Activated effector memory CD4-positive, alpha-beta T cell treated with Interleukin-2 at 50 U/mL for 16 hours (primary cell): ENCODE data around the gene OSBP2.
"Not testable (repeated sequence)": the region's sequence is repeated elsewhere in the genome, so short reads cannot be mapped to it uniquely, and the experiment has no call there.

ENCODE experiments used
- DNase-seq: peaks from one replicate; pipeline ENCODE4 v3.0.0-alpha.2; 2020

The OSBP2 gene, protein sequence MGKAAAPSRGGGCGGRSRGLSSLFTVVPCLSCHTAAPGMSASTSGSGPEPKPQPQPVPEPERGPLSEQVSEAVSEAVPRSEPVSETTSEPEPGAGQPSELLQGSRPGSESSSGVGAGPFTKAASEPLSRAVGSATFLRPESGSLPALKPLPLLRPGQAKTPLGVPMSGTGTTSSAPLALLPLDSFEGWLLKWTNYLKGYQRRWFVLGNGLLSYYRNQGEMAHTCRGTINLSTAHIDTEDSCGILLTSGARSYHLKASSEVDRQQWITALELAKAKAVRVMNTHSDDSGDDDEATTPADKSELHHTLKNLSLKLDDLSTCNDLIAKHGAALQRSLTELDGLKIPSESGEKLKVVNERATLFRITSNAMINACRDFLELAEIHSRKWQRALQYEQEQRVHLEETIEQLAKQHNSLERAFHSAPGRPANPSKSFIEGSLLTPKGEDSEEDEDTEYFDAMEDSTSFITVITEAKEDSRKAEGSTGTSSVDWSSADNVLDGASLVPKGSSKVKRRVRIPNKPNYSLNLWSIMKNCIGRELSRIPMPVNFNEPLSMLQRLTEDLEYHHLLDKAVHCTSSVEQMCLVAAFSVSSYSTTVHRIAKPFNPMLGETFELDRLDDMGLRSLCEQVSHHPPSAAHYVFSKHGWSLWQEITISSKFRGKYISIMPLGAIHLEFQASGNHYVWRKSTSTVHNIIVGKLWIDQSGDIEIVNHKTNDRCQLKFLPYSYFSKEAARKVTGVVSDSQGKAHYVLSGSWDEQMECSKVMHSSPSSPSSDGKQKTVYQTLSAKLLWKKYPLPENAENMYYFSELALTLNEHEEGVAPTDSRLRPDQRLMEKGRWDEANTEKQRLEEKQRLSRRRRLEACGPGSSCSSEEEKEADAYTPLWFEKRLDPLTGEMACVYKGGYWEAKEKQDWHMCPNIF

DNA sequence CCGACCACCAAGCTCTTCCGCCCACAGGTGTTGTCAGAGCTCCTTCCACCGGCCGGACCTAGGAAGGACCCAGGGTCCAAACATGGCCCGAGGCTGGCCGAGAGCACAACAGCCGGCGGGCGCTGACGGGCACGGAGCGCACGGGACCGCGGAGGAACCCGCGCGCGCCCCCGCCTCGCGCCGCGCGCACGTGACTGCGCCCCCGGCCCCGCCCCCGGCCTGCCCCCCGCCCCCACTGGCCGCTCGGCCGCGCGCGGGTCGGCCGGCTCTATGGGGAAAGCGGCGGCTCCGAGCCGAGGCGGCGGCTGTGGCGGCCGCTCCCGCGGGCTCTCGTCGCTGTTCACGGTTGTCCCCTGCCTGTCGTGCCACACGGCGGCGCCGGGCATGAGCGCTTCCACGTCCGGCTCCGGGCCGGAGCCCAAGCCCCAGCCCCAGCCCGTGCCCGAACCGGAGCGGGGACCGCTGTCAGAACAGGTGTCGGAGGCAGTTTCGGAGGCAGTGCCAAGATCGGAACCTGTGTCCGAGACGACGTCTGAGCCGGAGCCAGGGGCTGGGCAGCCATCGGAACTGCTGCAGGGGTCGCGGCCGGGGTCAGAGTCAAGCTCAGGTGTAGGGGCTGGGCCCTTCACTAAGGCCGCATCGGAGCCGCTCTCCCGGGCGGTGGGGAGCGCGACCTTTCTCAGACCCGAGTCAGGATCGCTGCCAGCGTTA, at the start of gene OSBP2:
OSBP2 (plus strand) TSS at position 235 of the 711 bp plus-strand sequence; CDS start at position 271, 36 bp downstream.
- peak; percentile 7 for DNase-seq

DNA sequence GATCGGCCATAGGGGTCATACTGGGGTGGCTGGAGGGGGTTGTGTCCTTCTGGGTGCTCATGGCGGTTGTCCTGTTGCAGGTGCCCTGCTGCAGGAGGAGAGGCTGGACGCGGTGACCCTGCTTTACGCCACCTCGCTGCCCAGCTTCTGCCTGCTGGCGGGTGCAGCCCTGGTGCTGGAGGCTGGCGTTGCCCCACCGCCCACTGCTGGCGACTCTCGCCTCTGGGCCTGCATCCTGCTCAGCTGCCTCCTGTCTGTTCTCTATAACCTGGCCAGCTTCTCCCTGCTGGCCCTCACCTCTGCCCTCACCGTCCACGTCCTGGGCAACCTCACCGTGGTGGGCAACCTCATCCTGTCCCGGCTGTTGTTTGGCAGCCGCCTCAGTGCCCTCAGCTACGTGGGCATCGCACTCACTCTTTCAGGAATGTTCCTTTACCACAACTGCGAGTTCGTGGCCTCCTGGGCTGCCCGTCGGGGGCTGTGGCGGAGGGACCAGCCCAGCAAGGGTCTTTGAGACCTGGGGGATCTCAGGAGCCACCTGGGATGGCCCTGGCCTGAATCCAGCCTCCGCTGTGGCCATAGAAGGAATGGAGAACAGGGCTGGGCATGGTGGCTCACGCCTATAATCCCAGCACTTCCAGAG, 48.0 kb upstream of the OSBP2 start:
- no peak for DNase-seq

DNA sequence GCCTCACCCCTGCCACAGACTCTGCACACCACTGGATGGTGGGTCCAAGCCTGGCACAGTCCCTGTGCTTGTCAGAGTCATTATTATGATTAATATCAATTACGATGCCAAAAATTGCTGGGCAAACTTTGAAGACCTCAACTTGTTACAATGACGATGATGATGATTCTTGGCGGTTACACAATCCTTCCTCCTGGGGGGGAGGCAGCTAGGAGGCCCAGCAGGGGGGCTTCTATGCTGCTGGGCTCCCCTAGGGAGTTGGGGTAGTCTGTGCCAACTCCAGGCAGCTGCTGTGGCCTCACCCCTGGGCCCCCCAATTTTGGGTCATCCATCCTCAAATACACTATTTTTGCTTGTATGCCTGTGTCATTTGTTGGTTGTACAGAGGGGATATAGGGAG, 47.1 kb upstream of the OSBP2 start:
- DNase-seq: no peak

DNA sequence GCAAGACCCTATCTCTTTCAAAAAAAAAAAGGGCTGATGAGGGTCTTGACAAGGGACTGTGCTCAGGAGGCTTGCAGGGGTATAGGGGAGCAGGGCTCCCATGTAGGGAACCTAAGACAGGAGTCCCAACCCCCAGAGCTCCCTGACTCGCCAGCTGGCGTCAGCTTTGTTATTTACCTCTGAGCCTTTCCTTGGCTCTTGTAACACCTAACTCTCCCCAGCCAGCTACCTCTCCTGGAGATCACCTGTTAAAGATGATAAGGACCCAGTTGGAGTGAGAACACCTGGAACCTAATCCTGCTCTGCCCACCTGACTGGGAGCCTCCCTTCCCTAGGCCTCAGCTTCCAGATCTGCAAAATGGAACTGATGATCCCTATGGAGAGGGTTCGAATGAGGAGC, 45.8 kb upstream of the OSBP2 start:
- no peak for DNase-seq

DNA sequence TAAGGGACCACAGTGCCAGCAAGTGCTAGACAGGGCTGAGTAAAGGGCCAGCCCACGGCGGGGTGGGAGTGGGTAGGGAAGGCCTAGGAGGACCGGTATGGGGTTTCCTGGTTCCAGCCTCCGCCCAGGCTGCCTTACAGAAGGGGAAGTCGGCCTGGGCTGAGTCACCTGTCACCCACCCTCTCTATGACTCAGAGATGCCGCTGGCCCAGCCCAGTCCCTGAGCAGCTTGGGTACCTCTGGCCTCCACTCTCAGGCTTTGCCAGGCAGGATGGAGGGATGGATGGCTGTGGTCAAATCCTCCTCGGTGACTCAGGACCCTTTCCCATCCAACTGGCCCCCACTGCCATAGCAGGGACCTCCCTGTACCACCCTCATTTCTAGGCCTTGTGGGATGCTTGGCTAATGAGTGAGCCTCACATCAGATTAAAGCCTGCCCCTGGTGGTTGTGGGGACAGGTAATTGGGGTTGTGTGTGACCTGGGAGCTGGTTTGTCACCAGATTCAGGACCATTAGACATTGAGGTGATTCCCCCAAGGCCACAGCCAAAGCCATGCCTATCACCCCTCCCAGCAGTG, 45.2 kb upstream of the OSBP2 start:
- peak; percentile 63 for DNase-seq

DNA sequence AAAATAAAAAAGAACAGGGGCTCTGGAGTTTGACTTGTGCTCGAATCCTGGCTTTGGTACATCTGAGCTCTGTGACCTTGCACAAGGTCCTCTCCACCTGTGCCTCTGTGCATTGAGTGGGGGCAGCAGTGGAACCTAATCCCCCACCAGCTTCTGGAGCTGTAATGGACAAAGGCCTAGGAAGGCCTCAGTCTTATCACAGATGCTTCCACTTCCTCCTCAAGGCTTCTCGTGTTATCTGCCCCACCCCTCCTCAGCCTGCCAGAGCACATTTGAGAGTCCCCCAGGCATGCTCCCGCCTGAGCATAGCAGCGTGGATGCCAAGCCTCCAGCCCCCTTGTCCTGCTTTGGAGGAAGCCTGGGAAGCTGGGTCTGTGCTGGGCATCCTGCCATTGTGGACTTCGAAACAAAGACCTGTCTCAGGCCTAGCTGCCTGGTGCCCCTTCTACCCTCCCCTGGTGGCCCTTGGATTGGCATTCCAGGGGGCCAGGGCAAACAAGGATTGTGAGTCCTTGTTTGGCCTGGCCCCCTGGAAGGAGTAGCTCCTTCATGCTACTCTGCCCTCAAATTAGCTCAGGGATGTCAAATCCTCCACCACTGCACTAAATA, 44.1 kb upstream of the OSBP2 start:
- DNase-seq: no peak

DNA sequence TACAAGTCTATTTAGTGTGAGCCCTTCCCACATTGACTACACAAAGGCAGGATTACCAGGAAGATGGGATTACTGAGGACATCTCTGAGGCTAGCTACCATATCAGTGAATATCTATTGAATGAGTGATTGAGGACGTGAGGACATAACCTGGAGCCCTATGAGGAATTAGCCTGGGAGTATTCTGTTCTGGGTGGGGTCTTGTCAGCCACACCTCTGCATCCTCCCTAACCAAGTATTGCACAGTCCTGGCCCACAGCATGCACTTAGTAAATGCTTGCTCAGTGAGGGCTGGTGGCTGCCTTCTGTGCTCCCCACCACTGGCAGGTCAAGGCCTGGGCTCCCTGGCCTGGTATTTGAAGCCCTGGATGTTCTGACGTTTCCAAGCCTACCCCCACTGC, 41.8 kb upstream of the OSBP2 start:
- no peak for DNase-seq

DNA sequence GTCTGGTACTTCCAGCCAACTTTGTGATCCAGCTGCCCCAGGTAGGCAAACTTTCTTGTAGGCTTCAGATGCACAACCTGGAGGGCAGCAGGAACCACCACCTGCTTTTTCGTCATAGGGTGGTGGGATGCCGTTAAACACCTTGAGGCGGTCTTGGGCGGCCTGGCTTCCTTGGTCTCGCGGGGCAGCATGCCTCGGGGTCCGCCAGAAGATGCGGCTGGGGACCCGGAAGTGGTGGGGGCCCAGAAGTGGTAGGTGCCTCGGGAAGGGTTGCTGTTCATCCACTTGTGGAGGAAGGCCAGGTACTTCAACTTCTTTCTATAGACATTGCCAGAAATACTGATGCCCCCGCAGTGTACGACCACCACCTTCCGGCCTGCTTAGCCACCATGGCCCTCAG, 40.3 kb upstream of the OSBP2 start:
- DNase-seq: no peak

DNA sequence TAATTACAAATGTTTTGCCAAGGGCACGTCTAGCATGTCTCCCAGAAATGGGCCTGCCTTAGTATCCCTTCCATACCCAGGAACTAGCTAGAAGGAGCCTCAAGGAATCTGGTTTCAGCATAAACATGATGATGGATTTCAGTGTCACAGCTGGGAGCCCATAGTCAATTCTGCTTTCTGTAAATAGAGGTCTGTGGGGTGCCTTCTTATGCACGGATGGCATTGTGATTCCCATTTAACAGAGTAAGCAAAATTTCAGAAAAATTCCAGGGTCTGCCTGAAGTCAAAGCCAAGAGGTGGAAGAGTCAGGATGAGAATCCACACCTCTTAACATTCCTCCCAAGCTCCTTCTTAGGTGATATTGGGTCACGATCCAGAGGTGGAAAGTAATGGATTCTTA, 39.1 kb upstream of the OSBP2 start:
- no peak for DNase-seq

DNA sequence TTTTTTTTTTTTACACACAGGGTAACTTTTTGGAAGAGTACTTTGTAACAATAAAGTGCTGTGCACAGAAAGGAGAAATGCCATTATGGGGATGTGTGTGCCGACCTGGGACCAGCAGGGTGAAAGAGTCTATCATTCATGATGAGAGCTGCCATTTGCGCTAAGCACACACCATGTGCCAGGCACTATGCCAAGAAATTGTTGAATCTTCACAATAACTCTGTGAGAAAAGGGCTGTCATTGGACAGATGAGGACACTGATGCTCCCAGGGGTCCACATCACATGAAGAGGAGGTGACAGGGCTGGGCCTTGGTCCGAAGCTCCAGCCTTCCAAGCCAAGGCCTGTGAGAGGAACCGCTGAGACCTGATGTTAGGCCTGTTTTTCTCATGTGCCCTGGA, 32.6 kb upstream of the OSBP2 start:
- DNase-seq: no peak

DNA sequence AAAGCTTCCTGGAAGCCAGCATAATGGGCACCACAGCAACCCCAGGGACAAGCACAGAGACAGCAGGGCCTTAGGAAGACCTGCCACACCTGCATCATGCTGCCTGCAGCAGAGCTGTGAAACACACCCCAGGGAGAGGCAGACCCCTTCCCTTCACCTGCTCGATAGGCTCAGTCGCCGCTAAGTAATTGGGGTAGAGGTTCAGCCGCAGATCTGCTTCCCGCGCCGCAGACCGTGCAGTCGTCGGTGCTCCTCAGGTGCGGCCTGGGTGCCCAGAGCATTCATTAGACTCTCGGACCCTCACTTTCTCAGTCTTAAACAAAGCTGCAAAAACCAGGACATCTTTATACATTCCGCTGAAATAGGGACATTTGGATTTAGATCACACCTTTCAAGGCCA, 29.9 kb upstream of the OSBP2 start:
- DNase-seq: no peak

DNA sequence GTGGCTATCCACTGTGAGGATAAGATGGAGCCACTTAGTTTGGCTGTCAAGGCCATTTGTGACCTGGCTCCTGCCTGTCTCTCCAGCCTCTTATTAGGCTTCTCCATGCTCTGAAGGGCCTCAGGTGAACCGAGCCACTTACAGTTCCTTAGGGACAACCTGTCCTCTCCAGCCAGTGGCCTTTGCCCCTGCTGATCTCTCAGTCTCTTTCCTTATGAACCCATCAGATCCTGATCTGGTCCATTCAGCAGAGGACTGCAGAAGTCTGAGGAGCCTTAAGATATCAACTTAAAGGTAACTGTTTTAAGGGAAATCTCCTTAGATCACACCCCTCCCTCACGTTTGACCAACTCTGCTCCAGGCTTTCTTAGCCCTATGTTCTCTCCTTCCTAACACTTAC, 29.4 kb upstream of the OSBP2 start:
- DNase-seq: no peak

DNA sequence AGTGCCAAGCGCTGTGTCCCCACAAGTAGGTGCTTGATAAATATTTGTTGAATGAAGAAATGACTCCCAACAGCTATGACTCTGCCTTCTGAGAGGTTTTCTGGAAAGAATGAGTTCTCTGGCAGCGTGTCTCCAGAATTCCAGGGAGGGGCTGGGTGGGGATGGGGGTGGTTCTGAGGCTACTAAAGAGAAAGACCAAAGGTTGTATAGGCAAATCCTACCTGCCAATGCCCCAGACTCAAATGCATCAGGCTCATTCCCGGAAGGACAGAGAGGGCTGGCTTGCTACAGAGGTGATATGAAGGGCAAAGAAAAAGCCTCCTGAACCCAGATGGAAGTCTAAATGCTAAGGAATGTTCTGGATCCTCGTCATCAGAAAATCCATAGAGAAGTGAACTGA, 28.9 kb upstream of the OSBP2 start:
- DNase-seq: no peak

DNA sequence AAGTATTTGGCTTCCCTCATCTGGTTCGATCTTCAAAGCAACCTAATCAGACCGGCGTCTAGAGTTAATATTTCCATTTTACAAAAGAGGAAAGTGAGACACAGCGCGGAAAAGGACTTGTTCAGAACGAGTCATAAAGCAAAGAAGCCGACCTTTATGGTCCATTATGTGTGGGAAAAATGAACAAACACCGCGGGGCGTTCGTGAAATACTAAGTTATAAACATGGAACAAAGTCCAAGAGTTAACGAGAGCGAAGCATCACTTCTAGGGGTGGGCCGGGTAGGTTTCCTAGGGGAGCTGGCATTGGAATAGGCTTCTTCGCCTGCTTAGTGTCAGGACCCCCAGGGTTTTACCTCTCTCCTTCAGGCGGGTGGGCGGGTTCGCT, 27.6 kb upstream of the OSBP2 start:
- no peak for DNase-seq

DNA sequence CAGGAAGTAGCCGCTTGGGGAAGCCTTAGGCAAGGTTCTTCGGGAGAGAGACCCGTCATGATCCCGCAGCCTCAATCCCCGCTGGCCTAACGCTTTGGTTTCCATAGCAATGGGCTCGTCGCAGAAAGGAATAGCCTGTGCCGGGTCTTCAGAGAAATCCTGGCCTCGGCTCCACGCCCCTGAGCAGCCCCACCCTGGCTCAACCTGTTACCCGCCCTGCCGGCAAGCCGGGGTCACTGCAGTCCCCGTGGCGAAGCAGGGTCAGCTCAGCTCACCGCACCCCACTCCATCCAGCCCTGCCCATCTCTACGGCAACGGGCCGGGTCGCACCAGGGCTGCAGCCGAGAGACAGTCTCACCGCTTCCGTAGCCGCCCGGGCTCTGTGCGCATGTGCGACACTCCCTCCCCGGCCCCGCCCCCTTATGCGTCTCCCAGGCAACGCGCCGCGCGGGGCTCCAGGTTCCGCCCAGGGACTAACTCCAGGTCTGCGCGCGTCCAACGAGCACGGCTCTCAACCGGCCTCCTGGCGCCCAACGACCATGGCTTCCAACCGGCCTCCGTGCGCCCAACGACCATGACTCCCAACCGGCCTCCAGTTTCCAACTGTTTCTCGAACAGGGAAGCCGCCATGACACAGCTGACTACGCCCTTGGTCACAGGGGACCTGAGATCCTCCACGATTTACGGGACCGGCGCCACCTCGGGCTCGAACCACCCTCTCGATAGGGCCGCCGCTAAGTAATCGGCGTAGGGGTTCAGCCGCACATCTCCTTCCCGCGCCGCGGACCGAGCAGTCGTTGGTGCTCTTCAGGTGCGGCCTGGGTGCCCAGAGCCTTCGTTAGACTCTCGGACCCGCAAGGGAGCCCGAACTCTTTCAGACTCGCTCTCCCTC, 26.9 kb upstream of the OSBP2 start, which contains the start of gene DUSP18:
DUSP18 (minus strand) TSS at position 382 of the 892 bp plus-strand sequence. CDS start 3,872 bp downstream, outside the sequence.
- DNase-seq: peak; percentile 95

DNA sequence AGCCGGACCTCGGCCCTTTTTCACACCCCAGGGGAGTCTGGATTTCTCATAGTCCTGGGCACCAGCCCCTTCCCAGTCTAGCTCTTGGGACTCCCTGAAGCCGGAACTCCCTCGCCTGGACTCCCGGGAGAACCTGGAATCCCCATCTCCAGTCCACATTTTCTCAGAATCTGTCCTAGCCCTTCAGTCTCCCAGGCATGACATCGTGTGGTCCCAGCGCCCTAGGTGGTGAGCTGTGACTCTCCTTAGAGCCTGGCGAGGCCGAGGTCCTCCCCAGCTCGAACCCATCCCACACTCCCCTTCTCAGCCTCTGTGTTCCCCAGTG, 26.3 kb upstream of the OSBP2 start:
- DNase-seq: no peak

DNA sequence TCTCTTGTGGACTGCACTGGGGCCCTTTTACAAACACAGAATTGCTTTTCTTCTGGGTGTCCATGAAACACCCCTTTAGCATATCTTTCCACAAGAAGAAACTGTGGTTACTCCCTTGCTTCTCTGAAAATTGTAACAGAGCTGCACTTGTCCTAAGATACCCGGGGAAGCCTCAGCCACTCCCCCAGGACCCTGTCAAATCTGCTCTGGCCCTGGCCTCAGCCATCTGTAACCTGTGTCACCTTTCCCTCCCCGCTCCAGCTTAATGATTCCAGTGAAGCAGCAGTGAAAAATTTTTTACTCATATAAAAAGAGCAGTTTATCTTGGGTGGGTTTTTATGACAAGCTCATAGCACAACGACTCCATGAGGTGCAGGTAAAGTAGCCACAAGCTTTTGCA, 23.6 kb upstream of the OSBP2 start:
- DNase-seq: no peak

DNA sequence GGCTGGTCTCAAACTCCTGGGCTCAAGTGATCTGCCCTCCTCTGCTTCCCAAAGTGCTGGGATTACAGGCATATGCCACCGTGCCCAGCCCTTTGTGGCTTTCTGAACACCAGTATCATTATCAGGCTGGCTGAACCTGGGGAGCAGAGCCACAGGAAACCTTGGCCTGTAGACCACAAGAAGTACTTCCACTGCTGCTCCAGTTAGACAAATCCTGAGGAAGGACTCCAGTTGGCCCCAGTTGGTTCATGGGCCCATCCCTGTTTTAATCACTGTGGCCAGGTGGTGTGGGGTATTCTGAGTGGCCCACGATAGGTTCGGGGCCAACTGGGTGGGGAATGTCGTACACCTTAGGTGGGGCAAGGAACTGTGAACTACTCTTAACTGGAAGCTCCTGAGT, 21.5 kb upstream of the OSBP2 start:
- DNase-seq: no peak

DNA sequence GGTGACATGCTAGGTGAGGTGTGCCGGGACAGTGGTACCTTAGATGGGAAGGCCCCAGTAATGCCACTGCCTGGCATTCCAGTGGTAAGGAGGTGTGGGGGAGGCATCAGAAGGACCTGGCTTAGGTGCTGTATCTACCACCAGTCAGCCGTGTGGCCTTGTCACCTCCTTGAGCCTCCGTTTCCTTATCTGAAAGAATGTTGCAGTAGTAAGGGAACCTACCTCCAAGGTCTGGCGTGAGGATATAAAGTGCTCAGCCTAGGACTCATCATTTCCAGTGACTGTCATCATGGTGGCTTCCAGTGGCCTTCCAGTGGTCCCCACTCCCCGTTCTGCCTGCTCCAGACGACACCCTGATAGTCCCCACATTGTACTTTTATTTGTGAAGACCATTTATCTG, 20.2 kb upstream of the OSBP2 start:
- DNase-seq: no peak

DNA sequence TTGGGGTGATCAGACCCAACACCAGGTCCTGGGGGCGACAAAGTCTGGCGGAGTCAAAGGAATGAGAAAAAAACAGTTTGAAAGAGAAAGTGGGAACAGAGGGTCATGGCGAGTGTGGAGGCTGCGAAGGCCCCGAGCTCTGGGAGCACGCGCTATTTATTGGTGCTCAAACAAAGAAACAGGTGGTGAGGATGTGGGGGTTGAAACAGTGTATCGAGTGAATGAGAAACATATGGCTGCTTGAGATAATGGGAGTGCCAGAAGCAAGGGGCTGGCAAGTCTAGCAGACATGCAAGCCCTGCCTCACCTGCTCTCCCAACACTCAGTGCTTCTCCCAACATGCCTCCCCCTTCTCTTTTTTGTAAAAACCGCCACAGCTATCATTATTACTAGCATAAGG, 19.2 kb upstream of the OSBP2 start:
- DNase-seq: no peak

DNA sequence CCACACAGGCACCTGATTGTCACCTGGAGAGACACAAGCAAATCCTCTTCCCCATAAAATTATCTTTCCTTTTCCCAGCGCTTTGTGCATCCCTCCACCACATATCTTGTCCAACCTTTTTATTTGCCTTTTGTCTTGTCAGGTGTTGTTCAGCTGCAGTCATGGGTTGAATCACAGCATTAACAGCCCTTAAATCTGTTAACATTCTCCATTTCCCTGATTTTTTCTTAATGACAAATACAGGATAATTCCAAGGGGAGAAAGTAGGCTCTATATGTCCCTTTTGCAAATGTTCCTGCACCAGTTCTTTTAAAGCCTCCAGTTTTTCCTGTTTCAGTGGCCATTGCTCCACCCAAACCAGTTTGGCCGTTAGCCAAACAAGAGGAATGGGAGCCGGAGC, 18.1 kb upstream of the OSBP2 start:
- DNase-seq: not testable (repeated sequence)
